SU-DHL-6 (cell line): ENCODE measurements around the gene ZFAND6.
"Not testable (repeated sequence)": the region's sequence is repeated elsewhere in the genome, so short reads cannot be mapped to it uniquely, and the experiment has no call there.

Experiments used
- CTCF ChIP-seq: fragments of 200-600 bp; sonication (generic); IDR thresholded peaks from one replicate; pipeline ENCODE4 v1.5.1; 2017; ENCODE audit warnings: antibody characterized with exemption, mild to moderate bottlenecking, low read length, moderate library complexity; ENCODE audit not compliant: insufficient read depth, poor library complexity, severe bottlenecking
- EZH2phosphoT487 ChIP-seq: fragments of 200-600 bp; sonication (generic), shearing (Covaris generic); conservative IDR thresholded peaks from 2 replicates; pipeline ENCODE4 v1.6.1; 2018; ENCODE audit warnings: mild to moderate bottlenecking, antibody characterized with exemption, low read length, moderate library complexity, mixed read lengths

- TF ChIP-seq CTCF, EZH2phosphoT487: not testable (repeated sequence)
These were observed 14.3 kb upstream of the ZFAND6 start for GRCh38 chr15:80045219-80045618.
